Medulla oblongata (tissue), 1 donor: ENCODE measurements around the gene SLC9A7.

Experiments
- DNase-seq: peaks from one replicate; pipeline ENCODE4 v3.0.0-alpha.2; 2015; ENCODE audit errors: extremely low spot score

SLC9A7 gene

DNA sequence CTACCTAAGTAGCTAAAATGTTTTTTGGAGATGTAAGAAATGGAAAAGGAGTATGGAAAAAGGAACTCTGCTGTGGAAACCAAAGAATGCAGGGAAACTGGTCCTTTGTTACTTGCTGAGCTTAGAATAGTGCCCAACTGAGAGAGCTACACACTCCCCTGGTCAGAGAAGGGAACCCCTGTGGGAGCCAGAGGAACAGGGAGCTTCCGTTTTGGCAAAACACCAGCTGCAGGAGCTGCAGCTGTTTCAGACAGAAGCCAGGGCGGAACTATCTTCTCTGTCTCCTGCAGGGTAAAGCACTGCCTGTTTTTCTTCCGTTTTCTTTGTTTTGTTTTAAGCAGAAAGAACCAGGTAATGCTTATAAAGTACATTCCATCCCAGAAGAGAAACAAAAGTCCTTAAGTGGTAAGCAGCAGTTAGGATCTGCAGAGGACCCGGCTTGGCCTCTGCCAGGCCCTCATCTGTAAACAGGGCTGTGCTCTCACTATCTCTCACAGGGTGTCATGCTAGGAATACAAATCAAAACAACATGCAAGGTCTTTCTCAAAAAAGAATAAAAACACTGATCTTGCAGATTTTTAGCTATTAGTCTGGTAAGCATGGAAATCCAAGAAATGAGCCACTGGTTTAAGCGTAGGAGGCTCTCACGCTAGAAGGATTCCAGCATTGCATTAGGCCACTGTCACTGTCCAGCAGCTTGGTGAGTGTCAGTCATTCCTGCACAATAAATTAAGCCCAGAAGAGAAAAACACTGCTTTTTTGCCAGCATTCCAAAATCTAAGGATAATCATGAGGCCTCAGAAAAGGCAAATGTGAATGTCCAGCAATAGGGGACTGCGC lies 109.3 kb downstream of the SLC9A7 start:
- peak; percentile 57 for DNase-seq

DNA sequence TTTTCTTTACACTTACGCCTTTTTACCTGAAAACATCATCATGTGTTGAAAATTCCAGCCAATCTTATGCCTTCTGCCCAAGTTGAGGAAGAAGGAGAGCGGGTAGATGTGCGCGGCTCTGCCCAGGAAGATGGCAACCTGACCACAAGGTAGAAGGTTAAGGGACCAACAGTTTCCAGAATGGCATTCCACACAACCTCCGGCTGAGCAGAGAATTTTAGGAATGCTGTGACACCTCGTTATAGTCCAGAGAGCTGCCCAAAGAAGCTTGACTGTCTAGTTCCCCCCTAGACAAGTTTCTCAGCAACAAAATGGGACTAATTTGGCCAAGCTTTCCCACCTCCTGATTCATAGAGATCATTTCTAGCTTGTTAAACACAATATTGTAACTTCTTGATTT lies 110.3 kb downstream of the SLC9A7 start:
- no peak for DNase-seq

DNA sequence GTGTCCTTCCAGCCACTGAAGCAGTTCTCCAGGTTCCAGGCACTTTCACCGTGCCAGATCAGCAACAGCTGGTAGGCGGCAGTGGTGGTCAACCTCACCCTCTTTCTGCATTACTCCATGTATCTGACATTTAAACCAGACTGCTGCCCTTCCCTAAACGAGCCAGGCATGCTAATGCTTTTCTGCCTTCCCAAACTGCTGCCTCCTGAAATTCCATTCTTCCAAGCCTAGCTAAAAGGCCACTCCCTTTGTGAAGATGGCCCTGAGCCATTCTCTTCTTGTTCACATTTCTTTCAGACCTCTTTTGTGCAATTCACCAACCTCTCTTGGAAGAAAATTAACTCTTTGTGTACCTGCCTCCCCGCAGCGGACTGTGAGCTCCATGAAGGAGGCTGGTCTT lies 111.7 kb downstream of the SLC9A7 start:
- DNase-seq = no peak

DNA sequence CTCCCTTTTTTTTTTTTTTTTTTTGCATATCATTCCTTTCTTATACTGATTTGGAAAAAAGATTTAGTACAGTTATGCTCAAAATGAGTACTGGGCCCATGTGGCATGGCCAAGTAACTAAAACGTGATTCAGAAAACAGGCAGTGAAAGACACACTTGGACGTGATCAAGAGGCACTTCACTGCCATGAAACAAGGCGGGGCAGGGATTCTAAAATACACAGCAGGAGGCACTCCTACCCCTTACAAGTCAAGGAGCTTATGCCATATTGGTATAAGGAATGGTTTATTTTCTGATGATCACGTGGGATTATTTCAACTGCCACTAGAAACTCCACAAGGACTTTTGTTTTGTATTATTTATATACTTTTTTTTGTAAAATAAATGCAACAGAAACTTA lies 113.3 kb downstream of the SLC9A7 start:
- no peak for DNase-seq

DNA sequence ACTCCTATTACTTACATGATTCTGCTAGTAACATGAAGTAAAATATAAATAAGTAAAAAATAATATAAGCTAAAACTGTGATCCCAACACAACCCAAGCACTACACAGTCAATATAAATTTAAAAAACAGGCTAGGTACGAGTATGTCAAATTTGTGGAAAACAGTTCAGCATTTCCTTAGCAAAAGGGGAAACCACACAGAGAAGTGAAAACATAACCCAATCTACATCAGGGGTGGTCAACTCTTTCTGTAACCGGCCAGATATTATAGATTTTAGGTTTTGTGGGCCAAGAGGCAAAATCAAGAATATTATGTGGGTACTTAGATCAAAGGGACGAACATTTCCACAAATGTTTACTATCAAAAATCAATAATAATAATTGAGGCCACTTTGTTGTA lies 115.3 kb downstream of the SLC9A7 start:
- DNase-seq = no peak

DNA sequence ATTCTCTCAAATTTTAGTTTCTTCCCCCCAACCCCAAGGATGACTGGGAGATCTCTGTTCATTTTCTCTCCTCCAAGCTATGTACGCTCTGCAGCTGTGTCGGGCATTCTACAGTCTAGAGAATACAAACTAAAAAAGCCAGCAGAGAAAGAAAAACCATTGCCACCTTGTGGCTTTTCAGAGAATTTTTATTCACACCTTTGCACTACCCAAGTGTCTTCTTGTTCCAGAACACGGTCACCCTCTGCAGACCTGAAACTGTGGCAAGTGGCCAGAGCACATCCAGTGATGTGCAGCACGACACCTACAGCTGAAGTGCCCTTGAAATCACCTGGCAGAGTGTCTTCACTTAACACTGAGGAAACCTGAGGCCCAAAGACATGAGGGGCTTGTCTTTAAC lies 116.8 kb downstream of the SLC9A7 start:
- peak; percentile 25 for DNase-seq

DNA sequence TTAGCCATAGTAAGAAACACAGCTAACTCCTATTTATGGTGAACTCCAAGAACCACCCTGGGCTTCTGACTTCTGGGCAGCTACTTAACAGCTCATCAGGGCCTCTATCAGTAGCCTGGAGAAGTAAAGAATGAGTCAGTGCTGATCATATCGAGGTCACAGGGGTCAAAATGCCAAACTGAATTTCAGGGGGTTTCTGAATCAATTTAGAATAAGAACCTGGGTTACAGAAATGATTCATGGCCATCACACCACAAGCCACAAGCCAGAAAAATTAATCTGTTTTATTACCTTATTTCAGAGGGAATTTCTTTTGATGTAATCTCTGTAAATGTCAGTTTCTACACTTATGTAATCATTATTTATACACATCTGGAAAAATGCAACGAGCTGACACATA lies 121.0 kb downstream of the SLC9A7 start:
- DNase-seq = no peak

DNA sequence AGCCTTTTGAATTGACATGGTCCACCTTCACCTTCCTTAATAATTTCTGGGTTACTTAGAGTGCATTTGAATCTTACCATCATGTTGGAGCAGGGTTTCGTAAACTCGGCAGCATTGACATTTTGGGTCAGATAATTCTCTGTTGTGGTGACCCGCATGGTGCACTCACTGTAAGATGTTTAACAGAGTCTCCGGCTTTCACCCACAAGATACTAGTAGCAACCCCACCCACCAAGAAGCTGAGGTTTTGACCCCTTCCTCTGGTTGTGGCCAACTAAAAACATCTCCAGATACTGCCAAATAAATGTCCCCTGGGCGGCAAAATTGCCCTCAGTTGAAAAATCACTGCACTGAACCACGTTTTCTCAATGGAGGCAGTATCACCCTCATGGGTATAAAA lies 122.7 kb downstream of the SLC9A7 start:
- DNase-seq = no peak

DNA sequence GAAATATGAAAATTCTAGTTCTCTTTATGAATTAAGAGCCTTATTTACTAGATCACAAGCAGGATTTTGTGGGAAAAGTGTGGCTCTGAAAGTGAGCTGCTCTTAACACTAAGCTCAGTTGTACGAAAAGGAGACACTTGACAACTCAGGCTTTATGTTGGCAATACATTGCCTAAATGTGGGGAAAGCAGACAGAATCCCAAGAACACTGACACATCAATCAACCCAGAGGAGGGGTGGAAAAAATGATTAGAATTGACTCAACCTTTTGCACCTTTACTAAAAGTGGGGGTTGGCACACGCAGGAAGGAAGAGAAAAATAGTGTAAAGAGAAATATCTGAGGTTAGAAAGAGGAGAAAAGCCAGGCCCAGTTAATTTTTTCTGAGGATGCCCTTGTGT lies 123.7 kb downstream of the SLC9A7 start:
- DNase-seq = no peak

DNA sequence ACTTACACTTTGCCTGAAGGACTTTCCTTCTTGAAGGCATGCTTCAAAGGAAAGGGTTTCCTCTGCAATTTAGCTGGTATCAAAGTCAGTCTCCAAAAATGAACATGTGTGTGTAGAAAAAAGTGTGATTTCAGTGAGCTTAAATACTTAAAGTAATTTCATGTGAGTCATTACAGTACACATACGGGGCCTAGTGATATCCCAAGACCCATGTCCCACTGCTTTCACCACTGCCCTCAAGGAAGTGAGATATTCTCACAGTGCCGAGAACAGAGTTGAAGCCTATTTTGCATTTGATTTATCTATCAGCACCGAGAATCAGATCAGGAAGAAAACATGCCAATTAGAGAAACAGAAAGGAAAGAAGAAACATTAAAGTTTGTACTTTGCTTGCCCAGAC lies 124.3 kb downstream of the SLC9A7 start:
- no peak for DNase-seq

DNA sequence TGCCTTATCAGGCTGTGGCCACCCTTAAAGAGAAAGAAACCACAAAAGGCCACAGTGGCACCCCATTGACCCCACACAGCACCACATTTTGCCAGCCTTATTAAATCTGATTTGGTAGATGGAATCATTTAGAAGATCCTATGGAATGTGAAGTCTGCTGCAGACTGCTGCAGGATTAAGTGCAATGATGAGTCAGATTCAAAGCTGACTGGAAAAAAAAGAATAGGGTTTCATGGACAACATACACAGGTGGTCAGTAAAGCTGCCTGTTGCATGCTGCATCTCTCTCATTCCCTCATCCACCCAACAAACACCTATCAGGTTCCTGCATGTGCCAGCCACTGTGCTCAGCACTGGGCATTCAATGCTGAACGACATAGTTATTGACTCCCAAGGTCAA lies 128.8 kb downstream of the SLC9A7 start:
- DNase-seq = no peak

DNA sequence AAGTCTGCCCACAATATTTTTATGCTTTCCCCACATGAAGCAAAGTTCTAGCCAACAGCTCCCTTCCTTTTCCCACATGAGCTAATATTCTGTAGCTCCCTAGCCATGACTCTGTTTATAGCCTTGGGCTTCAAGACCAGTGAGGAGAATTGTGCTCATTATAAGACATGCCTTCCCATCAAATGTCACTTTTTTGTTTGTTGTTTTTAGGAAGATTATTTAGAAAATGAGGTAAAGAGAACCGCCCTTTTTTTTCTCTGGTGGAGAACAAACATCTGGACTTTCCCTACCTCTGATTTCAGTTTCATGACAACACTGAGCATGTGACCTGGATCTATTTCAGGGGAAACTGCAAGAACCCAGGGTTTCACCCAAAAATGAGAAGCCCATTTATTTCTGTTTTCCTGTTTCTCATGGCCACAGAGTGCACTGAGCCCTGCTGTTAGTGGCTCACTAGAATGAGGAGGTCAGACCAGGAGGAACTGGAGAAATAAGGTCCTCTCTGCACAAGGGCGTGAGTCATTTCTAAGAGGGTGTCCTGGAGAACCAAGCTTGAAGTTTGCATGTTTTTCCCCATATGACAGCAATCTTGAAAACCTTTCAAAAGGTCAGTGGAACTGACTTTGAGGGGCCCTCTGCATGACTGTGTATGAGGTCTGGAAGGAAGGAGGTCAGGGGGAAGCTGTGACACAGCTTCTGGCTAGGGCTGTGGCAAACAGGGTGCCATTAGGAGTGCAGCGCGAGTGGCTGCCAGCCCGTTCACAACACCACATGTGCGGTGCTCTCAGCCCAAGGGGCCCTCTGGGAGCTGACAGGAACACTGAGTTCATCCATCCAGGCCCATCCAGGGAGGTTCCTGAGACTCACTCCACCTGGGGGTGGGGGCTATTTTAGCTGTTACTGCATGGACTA lies 130.2 kb downstream of the SLC9A7 start:
- DNase-seq = peak; percentile 60

DNA sequence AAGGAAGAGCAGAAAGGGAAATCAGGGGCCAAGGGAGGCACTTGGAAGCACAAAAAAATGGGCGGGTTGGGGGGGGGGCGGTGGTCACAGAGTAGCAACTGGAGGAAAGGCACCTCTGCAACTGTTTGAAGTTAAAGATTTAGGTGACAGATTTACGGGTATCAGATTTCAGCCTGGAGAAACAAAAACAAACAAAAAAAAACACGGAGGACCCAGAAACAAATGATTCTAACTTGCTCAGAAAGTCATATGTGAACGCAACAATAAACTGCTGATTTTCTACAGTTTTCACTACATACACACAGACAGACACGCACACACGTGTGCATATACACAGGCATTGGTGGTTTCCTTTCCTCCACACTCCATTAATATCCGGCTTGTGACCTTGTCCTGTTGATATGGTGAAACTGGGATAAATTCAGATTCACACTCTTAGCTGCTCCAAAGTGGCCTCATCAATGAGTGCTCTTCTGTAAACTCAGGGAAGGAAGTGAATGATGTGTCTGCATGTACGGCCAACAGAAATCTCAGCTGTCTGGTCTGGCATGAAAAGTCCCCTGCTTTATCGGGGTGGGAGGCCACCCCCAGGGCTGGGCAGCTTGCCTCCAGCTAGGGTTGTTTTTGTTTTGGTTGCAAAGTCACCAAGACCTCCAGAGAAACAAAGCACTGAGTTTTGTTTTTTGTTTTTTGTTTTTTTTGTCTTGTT lies 131.1 kb downstream of the SLC9A7 start:
- no peak for DNase-seq

DNA sequence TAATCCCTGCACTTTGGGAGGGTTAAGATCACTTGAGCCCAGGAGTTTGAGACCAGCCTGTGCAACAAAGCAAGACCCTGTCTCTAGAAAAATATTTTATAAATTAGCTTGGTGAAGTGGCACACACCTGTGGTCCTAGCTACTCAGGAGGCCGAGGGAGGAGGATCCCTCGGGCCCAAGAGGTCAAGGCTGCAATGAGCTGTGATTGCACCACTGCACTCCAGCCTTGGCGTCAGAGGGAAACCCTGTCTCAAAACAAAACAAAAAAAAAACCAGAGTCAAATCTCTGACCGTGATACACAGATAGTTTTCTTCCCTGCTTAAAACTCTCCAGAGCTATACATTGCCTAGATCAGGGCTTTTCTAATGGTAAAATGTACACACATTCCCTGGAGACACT lies 131.9 kb downstream of the SLC9A7 start:
- DNase-seq = no peak

DNA sequence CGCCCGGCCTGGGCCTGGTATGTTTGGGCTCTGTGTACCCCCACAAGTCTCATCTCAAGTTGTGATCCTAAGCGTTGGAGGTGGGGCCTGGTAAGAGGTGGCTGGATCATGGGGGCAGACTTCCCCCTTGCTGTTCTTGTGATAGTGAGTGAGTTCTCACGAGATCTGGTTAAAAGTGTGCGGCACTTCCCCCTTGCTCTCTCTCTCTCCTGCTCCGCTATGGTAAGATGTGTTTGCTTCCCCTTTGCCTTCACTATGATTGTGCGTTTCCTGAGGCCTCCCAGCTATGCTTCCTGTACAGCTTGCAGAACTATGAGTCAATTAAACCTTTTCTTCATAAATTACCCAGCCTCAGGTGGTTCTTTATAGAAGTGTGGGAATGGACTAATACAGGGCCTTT lies 132.4 kb downstream of the SLC9A7 start:
- DNase-seq = peak; percentile 8

DNA sequence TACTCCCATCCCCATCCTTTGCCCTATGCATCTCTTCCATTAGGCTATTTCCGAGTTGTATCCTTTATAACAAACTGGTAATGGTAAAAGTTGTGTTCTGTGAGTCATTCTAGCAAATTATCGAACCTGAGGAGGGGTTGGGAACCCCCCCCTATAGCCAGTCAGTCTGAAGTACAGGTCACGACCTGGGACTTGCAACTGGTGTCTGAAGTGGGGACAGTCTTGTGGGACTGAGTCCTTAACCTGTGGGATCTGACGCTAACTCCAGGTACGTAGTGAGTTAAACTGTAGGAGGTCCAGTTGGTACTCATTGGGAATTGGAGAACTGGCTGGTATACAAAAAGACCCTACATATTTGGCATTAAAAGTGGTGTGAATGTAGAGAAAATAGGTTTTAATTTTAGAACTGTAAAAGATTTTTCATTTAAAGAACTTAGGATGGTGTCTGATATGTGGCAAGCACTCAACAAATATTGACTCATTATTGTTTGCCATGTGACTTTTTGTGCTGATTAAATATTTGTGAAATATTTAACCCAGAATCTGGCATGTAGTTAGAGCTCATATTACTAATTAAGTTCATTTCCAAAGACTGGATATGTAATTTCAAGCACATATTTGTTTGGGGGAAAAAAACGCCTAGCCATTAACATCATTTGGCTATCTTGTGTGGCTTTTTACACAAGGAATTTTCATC lies 134.7 kb downstream of the SLC9A7 start:
- no peak for DNase-seq

DNA sequence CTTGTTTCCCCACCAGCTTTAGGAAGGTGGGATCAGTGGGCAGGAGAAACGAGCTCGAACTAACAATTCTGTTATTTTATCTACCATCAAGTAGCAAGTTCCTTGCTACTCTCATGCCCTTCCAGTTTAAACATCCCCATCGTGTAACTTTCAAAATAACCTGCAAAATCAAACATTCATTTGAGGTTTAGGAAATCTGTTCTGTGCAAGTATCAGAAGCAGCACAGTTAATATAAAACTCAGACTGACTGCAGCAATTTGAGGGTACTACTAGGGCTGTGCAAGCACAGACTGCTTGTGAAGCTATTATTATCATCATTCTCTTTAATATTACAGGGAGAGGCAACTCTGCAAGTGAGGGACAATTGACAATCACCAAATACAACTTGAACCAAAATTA lies 137.3 kb downstream of the SLC9A7 start:
- DNase-seq = no peak

DNA sequence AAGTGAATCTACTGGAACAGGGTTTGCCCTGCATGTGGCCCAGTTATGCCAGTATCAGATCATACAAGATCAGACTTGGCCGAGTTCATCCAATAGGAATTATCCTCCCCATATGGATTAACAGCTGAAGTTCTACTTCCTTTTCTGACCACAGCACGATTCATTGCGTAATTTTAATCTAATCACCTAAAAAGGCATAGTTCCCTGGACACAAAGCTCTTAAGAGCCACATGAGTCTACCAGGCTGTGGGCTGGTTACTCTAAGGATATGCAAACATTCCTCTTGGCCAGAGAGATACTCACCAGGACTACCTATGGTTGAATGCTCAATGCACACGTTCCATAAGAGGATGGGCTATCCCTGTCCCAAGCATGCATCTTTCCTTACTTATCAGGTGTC lies 138.4 kb downstream of the SLC9A7 start:
- no peak for DNase-seq

DNA sequence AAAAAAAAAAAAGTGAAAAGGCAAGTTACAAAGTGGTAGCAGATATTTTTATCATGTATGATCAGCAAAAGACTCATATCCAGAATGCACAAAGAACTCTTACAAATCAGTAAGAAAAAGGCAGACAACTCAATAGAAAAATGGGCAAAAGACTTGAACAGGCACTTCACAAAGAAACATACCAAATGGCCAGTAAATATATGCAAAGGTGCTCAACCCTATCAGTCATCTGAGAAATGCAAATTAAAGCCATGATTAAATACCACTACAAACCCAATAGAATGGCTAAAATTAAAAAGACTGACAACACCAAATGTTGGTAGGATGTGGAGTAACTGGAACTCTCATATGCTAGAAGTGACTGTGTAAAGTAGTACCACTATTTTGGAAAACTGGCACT lies 140.0 kb downstream of the SLC9A7 start:
- no peak for DNase-seq

DNA sequence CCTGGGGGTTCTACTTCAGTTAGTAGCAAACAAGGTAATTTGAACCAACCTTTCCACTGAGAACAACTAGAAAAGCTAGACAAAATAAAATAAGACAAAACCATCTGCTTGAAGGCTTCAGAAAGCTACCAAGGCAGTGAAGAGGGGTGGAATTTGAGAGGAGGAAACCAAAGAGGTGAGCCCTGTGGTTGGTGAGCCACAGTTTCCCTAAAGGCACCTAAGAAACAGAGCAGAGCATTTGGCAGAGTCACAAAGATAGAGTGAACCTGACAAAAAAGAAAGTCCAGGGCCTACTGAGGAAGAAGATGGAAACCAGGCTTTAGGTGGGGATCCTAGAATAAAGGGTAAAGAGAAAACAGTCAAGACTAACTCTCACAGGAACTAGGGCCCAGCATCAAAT lies 141.0 kb downstream of the SLC9A7 start:
- DNase-seq = no peak

DNA sequence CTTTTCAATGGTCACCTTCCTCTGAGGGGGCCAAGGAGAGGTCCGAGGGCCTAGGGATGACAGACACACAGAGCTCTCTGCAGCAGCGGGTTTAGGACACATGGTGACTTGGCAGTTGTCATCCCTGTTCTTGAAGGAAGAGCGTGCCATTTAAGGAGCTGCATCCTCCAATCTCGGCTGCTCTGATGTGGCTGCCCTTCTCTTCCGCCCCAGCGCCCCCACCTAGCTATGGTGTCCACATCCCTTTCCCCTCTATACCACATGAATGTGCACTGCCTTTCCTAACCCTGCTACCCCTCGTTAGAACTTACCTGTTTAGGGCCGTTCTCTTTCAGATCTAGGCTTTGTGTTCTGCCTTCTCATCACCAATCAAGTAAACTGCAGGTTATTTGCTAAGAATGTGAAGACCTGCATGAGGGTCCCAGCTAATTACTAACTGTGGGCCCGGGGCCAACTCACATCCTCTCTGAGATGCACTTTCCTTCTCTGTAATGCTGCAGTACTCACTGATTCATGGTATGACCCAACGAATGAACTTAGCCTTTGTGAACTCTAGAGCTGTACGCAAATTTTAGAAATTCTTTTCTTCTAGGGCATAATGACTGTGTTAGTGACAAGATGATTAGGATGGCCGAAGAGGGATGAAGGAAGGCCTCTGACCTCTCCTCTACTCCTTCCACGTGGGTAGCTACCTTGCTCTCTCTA lies 147.1 kb downstream of the SLC9A7 start:
- no peak for DNase-seq
